T1000 (cell line): Measurements from ENCODE around the gene HOXA13.

ENCODE experiments used
- DNase-seq: peaks from one replicate; lab custom pipeline; 2025; ENCODE audit warnings: mixed read lengths; lab: John Stamatoyannopoulos, UW

HOXA13 gene

GRCh38 chr7:27181795-27182275, 18.1 kb downstream of the HOXA13 start:
- no peak for DNase-seq

- no peak for DNase-seq
Measured at GRCh38 chr7:27180431-27181420, 19.2 kb downstream of the HOXA13 start.

DNA sequence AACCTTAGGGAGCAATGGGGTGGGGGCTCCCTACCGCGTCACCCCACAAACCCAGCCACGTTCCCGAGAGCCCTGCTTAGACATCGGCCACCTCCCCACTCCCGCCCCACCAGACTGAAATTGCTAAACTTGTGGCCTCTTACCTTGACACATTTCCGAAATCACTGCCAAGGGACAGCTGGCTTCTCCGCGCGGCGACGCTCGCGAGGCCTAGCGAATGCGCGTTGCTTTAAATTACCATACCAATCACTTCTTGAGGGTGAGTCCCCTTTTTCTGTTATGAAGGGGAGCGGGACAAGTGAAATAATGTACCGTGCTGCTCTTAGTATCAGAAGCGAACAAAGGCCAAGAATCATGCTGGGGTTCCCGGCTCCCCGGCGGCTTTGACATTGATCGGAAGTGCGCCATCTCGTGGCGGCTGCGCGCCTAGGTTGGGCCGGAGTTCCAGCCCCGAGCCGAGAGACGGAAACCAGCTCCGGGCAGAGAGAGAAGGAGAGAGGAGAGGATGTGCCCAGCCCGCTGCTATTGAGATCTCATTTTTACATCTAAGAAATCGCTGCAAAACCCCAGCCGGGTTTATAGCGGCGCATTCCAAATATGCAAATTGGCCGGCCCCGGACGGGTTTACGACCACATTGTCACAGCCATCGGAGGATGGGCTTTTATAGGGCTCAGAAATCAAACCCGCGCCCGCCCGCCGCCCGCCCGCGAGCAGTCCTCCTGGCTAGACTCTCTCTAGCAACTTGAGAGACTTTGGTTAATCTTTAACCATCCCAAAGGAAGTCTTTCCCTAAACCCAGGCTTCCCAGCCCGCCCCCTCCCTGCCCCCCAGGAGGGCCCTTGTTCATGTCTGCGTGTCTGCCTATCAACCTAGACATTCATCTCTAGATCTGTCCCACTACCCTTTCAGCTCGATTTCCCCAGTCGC, 20.1 kb downstream of the HOXA13 start:
- no peak for DNase-seq

DNA sequence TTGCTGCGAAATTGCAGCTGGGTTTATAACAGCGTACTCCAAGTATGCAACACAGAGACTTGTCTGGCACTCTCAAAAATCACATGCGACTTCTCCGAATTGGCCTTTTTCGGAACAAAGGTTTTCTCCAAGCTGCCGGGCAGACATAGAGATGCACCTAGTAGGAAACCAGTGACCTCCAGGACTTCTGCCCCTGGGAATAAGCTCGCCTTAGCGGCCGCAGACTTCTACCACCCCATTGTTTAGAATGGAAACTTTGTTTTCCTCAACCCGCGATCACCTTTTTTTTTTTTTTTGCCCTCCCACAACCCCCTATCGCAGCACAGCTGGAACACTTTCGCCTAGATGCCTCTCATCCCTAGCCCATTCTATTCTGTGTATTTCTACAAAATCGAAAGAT, 20.9 kb downstream of the HOXA13 start:
- DNase-seq: no peak

DNA sequence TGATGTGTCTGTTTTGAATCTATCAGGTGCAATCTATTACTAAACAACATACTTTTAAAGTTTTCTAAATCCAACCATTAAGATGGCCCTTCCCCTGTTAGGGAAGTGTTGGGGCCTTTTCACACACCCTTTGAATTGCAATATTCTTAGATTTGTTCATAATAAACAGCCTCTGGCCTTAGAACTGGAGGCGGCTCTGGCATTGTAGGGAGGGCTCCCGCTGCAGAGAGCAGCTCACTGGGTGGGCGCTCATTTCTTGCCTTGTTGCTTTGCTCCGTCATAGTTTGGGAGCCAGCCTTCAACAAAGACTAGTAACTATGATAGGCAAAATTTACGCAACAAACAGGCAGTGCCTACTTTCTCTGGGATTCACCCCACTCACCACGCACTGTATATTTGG, 21.5 kb downstream of the HOXA13 start:
- DNase-seq: no peak

DNA sequence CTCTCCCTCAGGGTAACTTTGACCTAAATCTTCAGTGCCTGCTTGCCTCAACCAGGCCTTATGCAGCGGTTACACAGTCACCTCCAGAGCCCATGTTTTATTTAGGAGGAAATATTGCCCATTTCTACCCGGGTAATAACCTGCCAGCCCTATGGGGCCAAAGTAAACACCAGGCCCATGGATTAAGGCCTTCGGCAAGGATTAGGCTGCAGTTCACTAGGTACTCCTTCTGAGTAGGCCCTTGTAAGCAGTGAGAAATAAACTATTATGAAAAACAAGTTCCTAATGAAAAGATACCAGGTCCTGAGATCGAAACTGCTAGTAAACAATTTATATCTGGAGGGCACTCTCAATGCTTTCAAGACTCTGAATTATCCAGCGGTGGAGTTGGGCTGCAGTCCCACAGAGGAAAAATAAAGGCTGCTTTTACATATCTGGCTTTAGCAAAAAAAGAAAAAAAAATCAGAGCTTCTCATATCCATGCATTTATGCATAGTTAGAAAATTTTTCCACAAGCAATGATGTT, 22.0 kb downstream of the HOXA13 start:
- no peak for DNase-seq

DNA sequence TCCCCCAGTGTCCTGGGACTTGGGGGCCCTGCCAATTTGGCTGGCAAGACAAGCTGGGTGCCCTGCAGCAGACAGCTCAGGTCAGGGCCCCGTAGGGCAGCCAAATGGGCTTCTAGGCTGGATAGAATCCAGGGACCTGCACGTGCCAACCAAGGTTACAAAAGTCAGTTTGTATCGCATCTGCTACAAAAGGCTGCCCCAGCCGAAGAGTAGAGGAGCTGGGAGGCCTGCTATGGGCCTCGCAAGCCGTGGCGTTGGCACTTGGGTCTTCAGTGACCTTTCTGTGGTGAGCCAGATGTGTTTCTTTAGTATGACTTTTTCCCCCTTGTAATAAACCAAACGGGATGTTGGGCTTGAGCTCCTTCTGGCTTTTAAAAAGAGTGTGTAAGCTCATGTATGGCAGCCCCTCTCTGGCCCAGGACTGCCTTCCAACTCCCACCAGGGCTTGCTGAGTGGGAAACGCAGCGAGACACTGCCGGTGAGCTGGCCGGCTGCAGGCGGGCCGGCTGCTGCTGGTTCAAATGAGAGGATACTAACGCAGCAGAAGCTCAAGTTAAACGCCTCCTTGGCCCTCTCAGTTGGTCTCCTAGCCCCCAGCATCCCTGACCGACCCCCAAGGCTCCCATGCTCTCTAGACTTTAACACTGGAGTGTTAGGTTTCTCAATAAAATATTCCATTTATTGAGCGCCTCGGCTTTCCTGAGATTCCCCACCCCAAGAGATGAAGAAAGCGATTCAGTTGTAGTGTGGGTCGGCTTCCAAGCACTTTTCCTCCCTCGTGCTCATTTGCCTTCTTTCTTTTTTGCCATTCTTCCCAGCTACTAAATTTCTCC, 22.7 kb downstream of the HOXA13 start:
- no peak for DNase-seq

GRCh38 chr7:27176524-27176845, 23.4 kb downstream of the HOXA13 start:
- DNase-seq: no peak

DNA sequence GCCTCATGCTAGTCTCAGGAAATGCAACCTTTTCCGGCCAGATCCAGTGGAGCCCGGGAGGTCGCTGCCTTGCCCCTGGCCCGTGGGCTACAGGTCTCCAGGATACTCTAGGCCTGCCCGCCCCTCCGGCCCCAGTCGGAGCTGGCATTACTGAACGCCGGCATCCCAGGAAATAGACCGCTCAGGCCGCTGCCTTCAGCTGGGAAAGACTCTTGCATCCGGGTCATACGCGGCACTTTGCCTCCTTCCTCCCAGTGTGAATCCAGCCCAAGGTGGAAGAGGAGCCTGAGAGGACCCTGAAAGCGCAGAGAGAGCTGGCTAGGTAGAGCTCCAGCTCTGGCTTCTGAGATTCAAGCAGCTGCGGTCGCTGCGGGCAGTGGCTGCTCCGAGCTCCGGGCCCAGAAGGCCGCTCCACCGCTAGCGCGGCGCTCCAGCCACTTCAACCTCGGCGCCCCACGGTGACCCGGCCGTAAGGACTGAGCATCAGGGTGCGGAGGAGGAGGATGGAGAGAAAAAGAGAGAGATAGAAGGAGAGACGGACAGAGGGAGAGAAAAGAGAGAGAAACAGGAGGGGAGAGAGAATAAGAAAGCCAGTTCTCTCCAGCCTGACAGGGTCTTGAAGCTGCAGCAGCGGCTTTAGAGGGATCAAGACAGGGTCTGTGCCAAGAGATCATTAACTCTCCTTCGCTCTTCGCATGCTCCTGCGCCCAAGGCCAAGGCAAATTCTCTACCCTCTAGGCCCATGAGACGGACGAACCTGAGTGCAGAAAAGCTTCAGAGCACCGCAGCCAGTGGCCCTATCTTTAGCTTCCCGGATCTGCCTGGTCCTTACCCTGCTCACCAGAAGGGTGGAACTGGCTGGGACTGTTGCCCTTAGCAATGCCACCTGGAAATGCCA, 24.0 kb downstream of the HOXA13 start:
- DNase-seq: no peak

- DNase-seq: no peak
Measured at GRCh38 chr7:27174874-27175625, 24.8 kb downstream of the HOXA13 start.

- DNase-seq: no peak
Measured at GRCh38 chr7:27173956-27174873, 25.7 kb downstream of the HOXA13 start, which contains the start of gene HOXA10. TSS of gene HOXA10 (minus strand) at chr7:27174320. CDS start at chr7:27174306, 14 bp downstream.

- peak; percentile 59 for DNase-seq
Measured at GRCh38 chr7:27173511-27173955, 26.4 kb downstream of the HOXA13 start.

DNA sequence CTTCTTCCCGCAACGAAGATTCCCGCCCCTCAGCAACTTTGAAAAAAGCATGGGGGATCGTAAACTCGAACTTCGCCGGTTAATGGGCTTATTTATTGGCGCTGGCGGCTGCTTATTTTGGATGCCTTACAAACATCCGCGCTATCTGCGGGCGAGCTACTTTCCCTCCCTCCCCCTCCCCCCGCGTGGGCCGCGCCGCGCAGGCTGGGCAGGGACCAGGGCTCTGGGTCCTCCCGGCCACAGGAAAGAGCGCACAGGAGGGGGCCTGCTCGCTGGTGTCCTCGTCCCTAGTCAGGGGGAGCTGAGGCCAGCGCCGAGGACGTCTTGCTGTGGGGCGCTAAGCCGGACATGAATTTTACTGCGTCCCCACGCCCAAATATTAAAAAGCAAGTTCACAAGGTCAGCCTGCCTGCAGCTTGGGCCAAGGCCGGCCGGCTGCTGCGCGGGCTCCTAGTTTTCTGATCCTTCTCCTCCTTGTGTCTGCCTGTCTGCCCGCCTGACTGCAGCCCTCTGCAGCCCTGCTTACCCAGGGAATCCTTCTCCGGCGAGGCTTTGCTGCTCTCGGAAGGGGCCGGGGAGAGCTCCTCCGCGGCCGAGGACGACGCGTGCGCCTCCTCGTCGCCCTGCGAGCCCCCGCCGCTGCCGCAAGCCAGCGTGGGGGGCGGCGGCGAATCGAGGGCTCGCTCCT, 26.9 kb downstream of the HOXA13 start:
- DNase-seq: peak; percentile 61

DNA sequence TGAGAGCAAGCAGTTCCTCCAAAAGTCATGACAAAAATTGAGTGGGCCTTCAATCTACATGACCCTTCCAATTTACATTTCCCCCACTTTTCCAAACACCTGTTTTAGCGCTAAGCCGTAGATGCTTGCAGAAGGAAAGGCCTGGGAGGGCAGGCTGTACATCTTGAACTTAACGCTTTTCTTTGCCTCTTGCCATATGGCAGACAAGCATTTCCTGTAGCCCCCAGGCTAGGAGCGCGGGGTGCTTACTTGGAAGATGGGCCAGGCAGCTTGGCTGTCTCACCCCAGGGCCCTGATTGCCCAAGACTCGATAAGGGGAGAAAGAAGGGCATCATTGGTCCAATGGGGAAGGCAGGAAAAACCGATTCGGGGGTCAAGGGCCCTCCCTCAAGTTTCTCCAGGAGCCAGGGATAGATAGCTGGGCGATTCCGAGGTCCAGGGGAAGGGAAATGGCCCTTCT, 27.5 kb downstream of the HOXA13 start:
- DNase-seq: no peak

GRCh38 chr7:27171637-27172314, 28.1 kb downstream of the HOXA13 start:
- no peak for DNase-seq

GRCh38 chr7:27171325-27171636, 28.6 kb downstream of the HOXA13 start:
- no peak for DNase-seq
